SU-DHL-6 (cell line): ENCODE data around the gene PARP3.

Source experiments
- EZH2phosphoT487 ChIP-seq: fragments of 200-600 bp; sonication (generic), shearing (Covaris generic); conservative IDR thresholded peaks from 2 replicates; pipeline ENCODE4 v1.6.1; 2018; ENCODE audit warnings: mild to moderate bottlenecking, antibody characterized with exemption, low read length, moderate library complexity, mixed read lengths
- TF ChIP-seq, protein P1 (sequence below): fragments of 200-600 bp; sonication (generic); IDR thresholded peaks from one replicate; pipeline ENCODE4 v1.5.1; 2017; ENCODE audit warnings: antibody characterized with exemption, mild to moderate bottlenecking, low read length, moderate library complexity; ENCODE audit not compliant: insufficient read depth, poor library complexity, severe bottlenecking

GRCh38 chr3:51932471-51933370, 9.4 kb upstream of the PARP3 start:
- TF ChIP-seq, protein P1, sequence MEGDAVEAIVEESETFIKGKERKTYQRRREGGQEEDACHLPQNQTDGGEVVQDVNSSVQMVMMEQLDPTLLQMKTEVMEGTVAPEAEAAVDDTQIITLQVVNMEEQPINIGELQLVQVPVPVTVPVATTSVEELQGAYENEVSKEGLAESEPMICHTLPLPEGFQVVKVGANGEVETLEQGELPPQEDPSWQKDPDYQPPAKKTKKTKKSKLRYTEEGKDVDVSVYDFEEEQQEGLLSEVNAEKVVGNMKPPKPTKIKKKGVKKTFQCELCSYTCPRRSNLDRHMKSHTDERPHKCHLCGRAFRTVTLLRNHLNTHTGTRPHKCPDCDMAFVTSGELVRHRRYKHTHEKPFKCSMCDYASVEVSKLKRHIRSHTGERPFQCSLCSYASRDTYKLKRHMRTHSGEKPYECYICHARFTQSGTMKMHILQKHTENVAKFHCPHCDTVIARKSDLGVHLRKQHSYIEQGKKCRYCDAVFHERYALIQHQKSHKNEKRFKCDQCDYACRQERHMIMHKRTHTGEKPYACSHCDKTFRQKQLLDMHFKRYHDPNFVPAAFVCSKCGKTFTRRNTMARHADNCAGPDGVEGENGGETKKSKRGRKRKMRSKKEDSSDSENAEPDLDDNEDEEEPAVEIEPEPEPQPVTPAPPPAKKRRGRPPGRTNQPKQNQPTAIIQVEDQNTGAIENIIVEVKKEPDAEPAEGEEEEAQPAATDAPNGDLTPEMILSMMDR, result no peak
- no peak for TF ChIP-seq EZH2phosphoT487
